Pancreas (tissue), 10 donors: ENCODE data around the gene ATG7. TPM values are rescaled to one million over a fixed set of nuclear protein-coding genes. Genes with fewer than 3 reads are reported as not detected.

Experiments used
- ATAC-seq, 4 donors: fragments of 200-7000 bp; cut with Tn5 transposase; one replicate each; pipeline versions ENCODE4 v1.8.0 to v1.9.1; 2020; ENCODE audit warnings: mild to moderate bottlenecking in 4 of 4, moderate library complexity in 4 of 4
- DNase-seq, 6 donors: peaks; one replicate each; pipeline ENCODE4 v3.0.0-alpha.2; 2020
- FAIRE-seq: peaks from 2 replicates; lab custom pipeline; 2012; peaks lifted over from hg19 to GRCh38; lab: Jason Lieb, UNC
- H3K27ac ChIP-seq, 4 donors: fragments of 200-600 bp; sonication (generic); 1 replicate in 3 of 4; 2 replicates in 1 of 4; pipeline versions ENCODE4 v1.5.0 to v1.8.0; 2020
- H3K27me3 ChIP-seq, 4 donors: fragments of 200-600 bp; one replicate each; pipeline ENCODE4 v1.8.0; 2021
- H3K36me3 ChIP-seq, 3 donors: fragments of 200-600 bp; sonication (generic) in 1 of 3; one replicate each; pipeline versions ENCODE4 v1.5.0 to v1.8.0; 2020 to 2021
- H3K4me1 ChIP-seq, 3 donors: fragments of 200-600 bp; one replicate each; pipeline ENCODE4 v1.8.0; 2021
- H3K4me3 ChIP-seq, 4 donors: fragments of 200-600 bp; sonication (generic) in 2 of 4; one replicate each; pipeline versions ENCODE4 v1.5.0 to v1.8.0; 2020 to 2021
- H3K9me3 ChIP-seq, 4 donors: fragments of 200-600 bp; one replicate each; pipeline ENCODE4 v1.8.0; 2021
- WGBS, 2 donors: extraction: QIAGEN DNeasy Blood & Tissue Kit; methylation state at CpG; one replicate each; pipeline ENCODE4 v1.1.7; 2013; 5-methylcytosine and 5-hydroxymethylcytosine counted together
- intact Hi-C, 3 donors: fragments of 100-400 bp; cut with DNase I; formaldehyde crosslinking; loops; one replicate each; pipeline versions ENCODE4 v1.11.1 to v1.14.2; 2022
- polyA plus RNA-seq, 2 donors: library from polyadenylated mRNA; stranded (reverse); fragments of 200-250 nt; gene quantifications; one replicate each; pipeline ENCODE4 v1.2.3, GENCODE V29; 2013
- total RNA-seq, 6 donors: library from RNA; stranded (reverse); fragmentation: NEBNext Ultra II Directional in 4 of 6; extraction: Animal tissue kit (Norgen Biotek cat#: 25700) in 4 of 6; gene quantifications; one replicate each; pipeline versions ENCODE4 v1.2.1 to v1.2.4, GENCODE V29; 2021 to 2023
- TF ChIP-seq, protein P1 (sequence below), 4 donors: fragments of 200-600 bp; sonication (generic) in 3 of 4; IDR thresholded peaks; one replicate each; pipeline versions ENCODE4 v1.5.0 to v1.8.0; 2021; ENCODE audit warnings: antibody characterized with exemption in 4 of 4
- donor health status: healthy with polysubstance abuse.
- donor health status: DM: no; HTN: no; CAD: no; lungs with moderate emphysema.
- donor health status: DM: no; HTN: no; CAD: no.
- donor health status: control.
- donor health status: control.
- donor health status: Bipolar disorder and iron deficiency.
- donor health status: DM: yes; HTN: yes; CAD: no.
- donor health status: DM: no; HTN: no; CAD: no.
- donor health status: DM: no; HTN: no; CAD: no.
- donor health status: DM: yes; HTN: yes; CAD: no.

ATG7 gene
- total and polyA plus RNA-seq, 8 donors = 5.1 to 28.0 (median 15.7) TPM

GRCh38 chr3:11562277-11562881, 290.2 kb downstream of the ATG7 start:
- ATAC-seq (no peak), FAIRE-seq (no peak)

GRCh38 chr3:11563159-11563864, 291.1 kb downstream of the ATG7 start:
- TF ChIP-seq, protein P1, sequence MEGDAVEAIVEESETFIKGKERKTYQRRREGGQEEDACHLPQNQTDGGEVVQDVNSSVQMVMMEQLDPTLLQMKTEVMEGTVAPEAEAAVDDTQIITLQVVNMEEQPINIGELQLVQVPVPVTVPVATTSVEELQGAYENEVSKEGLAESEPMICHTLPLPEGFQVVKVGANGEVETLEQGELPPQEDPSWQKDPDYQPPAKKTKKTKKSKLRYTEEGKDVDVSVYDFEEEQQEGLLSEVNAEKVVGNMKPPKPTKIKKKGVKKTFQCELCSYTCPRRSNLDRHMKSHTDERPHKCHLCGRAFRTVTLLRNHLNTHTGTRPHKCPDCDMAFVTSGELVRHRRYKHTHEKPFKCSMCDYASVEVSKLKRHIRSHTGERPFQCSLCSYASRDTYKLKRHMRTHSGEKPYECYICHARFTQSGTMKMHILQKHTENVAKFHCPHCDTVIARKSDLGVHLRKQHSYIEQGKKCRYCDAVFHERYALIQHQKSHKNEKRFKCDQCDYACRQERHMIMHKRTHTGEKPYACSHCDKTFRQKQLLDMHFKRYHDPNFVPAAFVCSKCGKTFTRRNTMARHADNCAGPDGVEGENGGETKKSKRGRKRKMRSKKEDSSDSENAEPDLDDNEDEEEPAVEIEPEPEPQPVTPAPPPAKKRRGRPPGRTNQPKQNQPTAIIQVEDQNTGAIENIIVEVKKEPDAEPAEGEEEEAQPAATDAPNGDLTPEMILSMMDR (IDR thresholded peaks at IDR 0.05) = no peak
- H3K4me1 ChIP-seq = no peaks in the 10 kb centered on the region
- WGBS, 2 donors = 91% methylated on average over 16 of the region's 16 CpGs
- FAIRE-seq (no peak), DNase-seq (peak in 1 of 6 donors; percentile 42), ATAC-seq (no peak)
- intact Hi-C loops = no loop called here
- H3K27me3 ChIP-seq = no peaks in the 10 kb centered on the region
- H3K27ac ChIP-seq = no peak overlapping the region
- no peaks in the 10 kb centered on the region for H3K9me3 ChIP-seq
- peaks cover 0 to 20% (median 6%) of the 10 kb centered on the region in 3 donors for H3K36me3 ChIP-seq
- no peak overlapping the region for H3K4me3 ChIP-seq

More at GRCh38 chr3:11562277-11562881, 290.2 kb downstream of the ATG7 start:
- H3K9me3 ChIP-seq = no peaks in the 10 kb centered on the region
- H3K27me3 ChIP-seq = no peaks in the 10 kb centered on the region
- no peak overlapping the region for H3K27ac ChIP-seq
- intact Hi-C loops = no loop called here
- TF ChIP-seq, protein P1 (IDR thresholded peaks at IDR 0.05) = no peak
- DNase-seq = peak in 1 of 6 donors; percentile 62
- WGBS, 2 donors = 89 to 93% methylated on average over 17 of the region's 17 CpGs
- H3K4me1 ChIP-seq = no peaks in the 10 kb centered on the region
- H3K4me3 ChIP-seq = no peak overlapping the region
- peaks cover 0 to 20% (median 6%) of the 10 kb centered on the region in 3 donors for H3K36me3 ChIP-seq

- intact Hi-C loops = no loop called here
- 92 to 97% methylated on average over 7 of the region's 7 CpGs for WGBS, 2 donors
- Histone ChIP-seq H3K36me3 (peaks cover 0 to 20% (median 6%) of the 10 kb centered on the region in 3 donors), H3K4me3 (no peak overlapping the region), H3K27ac (no peak overlapping the region), H3K9me3 (no peaks in the 10 kb centered on the region), H3K4me1 (no peaks in the 10 kb centered on the region), H3K27me3 (no peaks in the 10 kb centered on the region)
- DNase-seq (peak in 1 of 6 donors; percentile 30), ATAC-seq (no peak), FAIRE-seq (no peak)
- TF ChIP-seq, protein P1 (IDR thresholded peaks at IDR 0.05) = no peak
Measured at GRCh38 chr3:11563865-11564185, 291.6 kb downstream of the ATG7 start.

GRCh38 chr3:11564577-11565001, 292.4 kb downstream of the ATG7 start:
- no peaks in the 10 kb centered on the region for H3K9me3 ChIP-seq
- FAIRE-seq = no peak
- H3K36me3 ChIP-seq = peaks cover 0 to 20% (median 6%) of the 10 kb centered on the region in 3 donors
- H3K27me3 ChIP-seq = no peaks in the 10 kb centered on the region
- WGBS, 2 donors = 95 to 96% methylated on average over 16 to 19 of the region's 19 CpGs
- intact Hi-C loops = no loop called here
- peak in 2 of 6 donors; percentile 52 to 64 for DNase-seq
- no peak for ATAC-seq
- H3K4me1 ChIP-seq = no peaks in the 10 kb centered on the region
- no peak overlapping the region for H3K27ac ChIP-seq
- TF ChIP-seq, protein P1 (IDR thresholded peaks at IDR 0.05) = no peak
- no peak overlapping the region for H3K4me3 ChIP-seq

DNA sequence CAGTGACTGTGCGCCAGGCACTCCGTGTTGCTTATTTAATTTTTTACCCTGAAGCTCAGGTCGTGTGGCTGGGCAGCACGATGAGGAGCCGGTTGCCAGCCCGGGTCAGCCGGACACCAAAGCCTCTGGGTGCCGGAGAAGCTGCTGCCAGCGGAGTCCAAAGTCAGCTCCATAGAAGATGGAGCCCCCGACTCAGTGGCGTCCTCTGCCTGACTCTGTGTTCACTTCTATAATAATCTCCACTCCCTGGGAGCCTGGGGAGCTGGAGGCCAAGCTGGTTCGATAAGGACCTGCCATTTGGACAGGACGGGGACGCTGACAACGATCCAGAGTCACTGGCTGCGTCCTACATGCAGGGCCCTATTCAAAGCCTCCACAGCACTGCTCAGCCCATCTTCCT, 292.9 kb downstream of the ATG7 start:
- Histone ChIP-seq H3K27ac (no peak overlapping the region), H3K9me3 (no peaks in the 10 kb centered on the region), H3K36me3 (peaks cover 0 to 20% (median 6%) of the 10 kb centered on the region in 3 donors), H3K4me1 (no peaks in the 10 kb centered on the region), H3K27me3 (no peaks in the 10 kb centered on the region), H3K4me3 (no peak overlapping the region)
- DNase-seq = peak in 1 of 6 donors; percentile 30
- no peak for FAIRE-seq
- no peak for ATAC-seq
- TF ChIP-seq, protein P1 (IDR thresholded peaks at IDR 0.05) = no peak
- WGBS, 2 donors = 87 to 92% methylated on average over 16 of the region's 16 CpGs
- intact Hi-C loops = no loop called here
